ENCODE results near the gene HP. TPM values are rescaled to one million over a fixed set of nuclear protein-coding genes. Genes with fewer than 3 reads are reported as not detected.
A peak's percentile ranks its signal among the peaks of the same experiment; 100 is the strongest.
"Not testable (repeated sequence)": the region's sequence is repeated elsewhere in the genome, so short reads cannot be mapped to it uniquely, and the experiment has no call there.

The HP gene, protein sequence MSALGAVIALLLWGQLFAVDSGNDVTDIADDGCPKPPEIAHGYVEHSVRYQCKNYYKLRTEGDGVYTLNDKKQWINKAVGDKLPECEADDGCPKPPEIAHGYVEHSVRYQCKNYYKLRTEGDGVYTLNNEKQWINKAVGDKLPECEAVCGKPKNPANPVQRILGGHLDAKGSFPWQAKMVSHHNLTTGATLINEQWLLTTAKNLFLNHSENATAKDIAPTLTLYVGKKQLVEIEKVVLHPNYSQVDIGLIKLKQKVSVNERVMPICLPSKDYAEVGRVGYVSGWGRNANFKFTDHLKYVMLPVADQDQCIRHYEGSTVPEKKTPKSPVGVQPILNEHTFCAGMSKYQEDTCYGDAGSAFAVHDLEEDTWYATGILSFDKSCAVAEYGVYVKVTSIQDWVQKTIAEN
- total RNA-seq (1 to 10 TPM in 1 of 4 donors, under 1 TPM in 1, not detected in 2; 0.49 to 3.6 TPM), polyA plus RNA-seq (10 to 100 TPM in 1 of 3 donors, 1 to 10 TPM in 1, under 1 TPM in 1; 0.92 to 11.2 (median 7.2) TPM)

- H3K27ac ChIP-seq; DNase-seq; H3K36me3 ChIP-seq; H3K9me3 ChIP-seq; H3K4me3 ChIP-seq; H3K27me3 ChIP-seq; H3K4me1 ChIP-seq; intact Hi-C loops (cut with DNase I): not testable (repeated sequence)
- WGBS, 2 donors, result 82 to 83% methylated on average over 5 of the region's 5 CpGs
Measured at GRCh38 chr16:72054254-72054847, at the start of gene HP. Gene HP, plus strand, starts transcription at chr16:72054505. Its CDS starts 148 bp downstream, at chr16:72054653.

DNA sequence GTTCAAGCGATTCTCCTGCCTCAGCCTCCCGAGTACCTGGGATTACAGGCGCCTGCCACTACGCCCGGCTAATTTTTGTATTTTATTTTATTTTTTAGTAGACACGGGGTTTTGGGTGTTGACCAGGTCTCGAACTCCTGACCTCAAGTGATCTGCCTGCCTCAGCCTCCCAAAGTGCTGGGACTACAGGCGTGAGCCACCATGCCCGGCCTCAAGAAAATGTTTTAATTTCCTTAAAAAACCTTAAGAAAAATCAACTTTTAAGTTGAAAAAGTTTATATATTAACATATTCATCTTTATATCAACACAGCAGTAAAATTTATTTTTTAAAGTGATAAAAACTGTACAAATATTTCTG is 46.3 kb upstream of the HP start:
- not testable (repeated sequence) for H3K4me1 ChIP-seq, H3K9me3 ChIP-seq, H3K36me3 ChIP-seq, H3K27me3 ChIP-seq
- peak; percentile 22 for DNase-seq
- WGBS, 2 donors, result 55 to 79% methylated on average over 9 of the region's 9 CpGs
- peak overlapping the region in 3 of 4 donors; percentile 57 to 83 (median 81) for H3K4me3 ChIP-seq
- intact Hi-C loops (cut with DNase I), result loop anchor here (1.0 to 10.0 kb wide), 3 partner anchors 85 to 657 kb away; partner anchors contain the start of genes DHX38, IST1 and TXNL4B
- H3K27ac ChIP-seq, result peak overlapping the region; percentile 36 to 66 (median 54)

DNA sequence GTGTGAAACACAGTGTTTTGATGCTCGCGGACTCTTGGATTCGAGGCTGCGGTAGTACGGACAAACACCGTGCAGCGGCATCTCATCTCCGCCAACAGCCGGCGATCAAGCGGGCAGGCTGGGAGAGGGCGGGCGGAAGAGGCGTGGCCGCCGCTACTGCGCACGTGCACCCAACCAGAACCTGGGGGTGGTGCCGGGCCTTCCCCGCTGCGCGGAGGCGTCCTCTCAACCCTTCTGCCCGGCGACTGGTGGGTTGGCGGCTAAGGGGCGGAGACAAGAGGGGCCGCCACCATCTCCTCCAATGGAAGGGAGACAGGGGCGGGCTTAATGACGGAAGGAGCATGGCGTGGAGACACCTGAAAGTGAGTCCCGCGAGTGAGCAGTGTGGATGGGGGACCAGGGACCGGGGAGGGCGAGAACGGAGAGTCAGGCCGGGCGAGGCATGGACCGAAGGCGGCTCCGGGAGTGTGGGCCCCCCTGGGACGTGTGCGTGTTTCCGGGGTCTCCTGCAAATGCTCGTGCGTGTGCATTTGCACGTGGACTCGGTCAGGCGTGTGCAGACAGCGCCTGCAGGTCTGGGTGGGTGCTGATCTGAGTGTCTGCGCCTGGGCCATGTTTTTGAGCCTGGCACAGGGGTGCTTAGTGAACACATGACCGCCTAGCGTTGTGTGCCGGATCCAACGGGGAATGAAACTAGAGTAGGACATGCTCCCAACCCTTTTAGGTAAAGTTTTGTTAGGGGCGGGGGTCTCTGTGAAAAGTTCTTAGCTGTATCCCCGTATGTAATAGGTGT is 45.7 kb upstream of the HP start, which contains the start of gene DHODH:
Gene DHODH, plus strand, starts transcription at position 321 of the 793 bp plus-strand sequence. Its CDS starts 21 bp downstream, at position 342.
- intact Hi-C loops (cut with DNase I), result loop anchor here (1.0 to 10.0 kb wide), 3 partner anchors 85 to 656 kb away; partner anchors contain the start of genes DHX38, IST1 and TXNL4B
- DNase-seq, result peak; percentile 99
- Histone ChIP-seq H3K27me3 (no peaks in the 10 kb centered on the region), H3K36me3 (peaks cover 0 to 10% (median 3%) of the 10 kb centered on the region in 4 donors), H3K4me3 (peak within 1 kb of the TSS; percentile 57 to 83 (median 70)), H3K27ac (peak within 1 kb of the TSS; percentile 52 to 74 (median 64)), H3K9me3 (no peaks in the 10 kb centered on the region), H3K4me1 (peaks cover 0 to 4% (median 2%) of the 10 kb centered on the region in 4 donors)
- TF ChIP-seq POLR2A (IDR thresholded peaks at IDR 0.05), result no peak
- peak in 3 of 4 donors; percentile 50 to 77 (median 68) for TF ChIP-seq POLR2AphosphoS5 (IDR thresholded peaks at IDR 0.05)
- TF ChIP-seq, protein P1, sequence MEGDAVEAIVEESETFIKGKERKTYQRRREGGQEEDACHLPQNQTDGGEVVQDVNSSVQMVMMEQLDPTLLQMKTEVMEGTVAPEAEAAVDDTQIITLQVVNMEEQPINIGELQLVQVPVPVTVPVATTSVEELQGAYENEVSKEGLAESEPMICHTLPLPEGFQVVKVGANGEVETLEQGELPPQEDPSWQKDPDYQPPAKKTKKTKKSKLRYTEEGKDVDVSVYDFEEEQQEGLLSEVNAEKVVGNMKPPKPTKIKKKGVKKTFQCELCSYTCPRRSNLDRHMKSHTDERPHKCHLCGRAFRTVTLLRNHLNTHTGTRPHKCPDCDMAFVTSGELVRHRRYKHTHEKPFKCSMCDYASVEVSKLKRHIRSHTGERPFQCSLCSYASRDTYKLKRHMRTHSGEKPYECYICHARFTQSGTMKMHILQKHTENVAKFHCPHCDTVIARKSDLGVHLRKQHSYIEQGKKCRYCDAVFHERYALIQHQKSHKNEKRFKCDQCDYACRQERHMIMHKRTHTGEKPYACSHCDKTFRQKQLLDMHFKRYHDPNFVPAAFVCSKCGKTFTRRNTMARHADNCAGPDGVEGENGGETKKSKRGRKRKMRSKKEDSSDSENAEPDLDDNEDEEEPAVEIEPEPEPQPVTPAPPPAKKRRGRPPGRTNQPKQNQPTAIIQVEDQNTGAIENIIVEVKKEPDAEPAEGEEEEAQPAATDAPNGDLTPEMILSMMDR (IDR thresholded peaks at IDR 0.05), result no peak
- peak in 1 of 4 donors; percentile 30 for TF ChIP-seq EP300 (IDR thresholded peaks at IDR 0.05)
- 1% methylated on average over 57 of the region's 57 CpGs for WGBS, 2 donors

DNA sequence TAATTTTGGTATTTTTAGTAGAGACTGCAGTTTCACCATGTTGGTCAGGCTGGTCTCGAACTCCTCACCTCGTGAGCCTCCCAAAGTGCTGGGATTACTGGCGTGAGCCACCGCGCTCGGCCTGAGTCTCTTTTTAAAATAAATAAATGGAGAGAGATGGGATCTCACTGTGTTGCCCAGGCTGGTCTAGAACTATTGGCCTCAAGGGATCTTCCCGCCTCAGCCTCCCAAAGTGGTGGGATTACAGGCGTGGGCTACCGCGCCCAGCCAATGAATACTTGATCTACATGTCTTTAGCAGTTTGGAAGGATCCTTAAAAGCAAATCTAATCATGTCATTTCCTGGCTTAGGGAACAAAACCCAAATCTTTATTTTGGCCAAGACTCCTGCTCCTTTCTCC is 44.5 kb upstream of the HP start:
- peak; percentile 41 for DNase-seq
- WGBS, 2 donors, result 96 to 97% methylated on average over 10 of the region's 10 CpGs
- Histone ChIP-seq H3K27ac (no peak overlapping the region), H3K4me1 (peaks cover 0 to 4% (median 2%) of the 10 kb centered on the region in 4 donors), H3K27me3 (no peaks in the 10 kb centered on the region), H3K4me3 (no peak overlapping the region), H3K9me3 (no peaks in the 10 kb centered on the region), H3K36me3 (peaks cover 0 to 14% (median 3%) of the 10 kb centered on the region in 4 donors)
- intact Hi-C loops (cut with DNase I), result loop anchor here (5.0 to 10.0 kb wide), 2 partner anchors 112 to 655 kb away; partner anchors contain the start of gene IST1
- no peak for TF ChIP-seq POLR2A (IDR thresholded peaks at IDR 0.05)
- TF ChIP-seq EP300 (IDR thresholded peaks at IDR 0.05), result no peak
- no peak for TF ChIP-seq POLR2AphosphoS5 (IDR thresholded peaks at IDR 0.05)
- TF ChIP-seq, protein P1 (IDR thresholded peaks at IDR 0.05), result no peak

DNA sequence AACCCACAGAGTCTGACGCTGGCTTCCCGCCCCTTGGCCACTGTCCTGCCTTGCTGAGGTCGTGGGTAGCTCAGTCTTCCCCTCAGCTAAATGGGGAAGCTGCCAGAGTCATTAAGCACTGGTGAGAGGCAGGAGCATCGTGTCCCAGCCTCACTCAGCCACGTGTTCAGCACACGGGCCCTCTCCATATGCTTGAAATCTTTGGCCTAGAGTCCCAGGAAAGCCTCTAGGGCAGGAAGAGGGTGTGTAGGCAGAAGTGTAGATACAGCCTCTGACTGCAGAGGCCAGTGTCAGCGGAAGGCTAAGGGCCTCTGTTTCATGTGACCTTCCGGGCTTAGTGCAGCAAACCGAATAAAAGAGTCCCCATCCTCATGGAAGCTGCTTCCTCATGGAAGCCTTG is 41.7 kb upstream of the HP start:
- 79 to 85% methylated on average over 9 of the region's 9 CpGs for WGBS, 2 donors
- no peak for TF ChIP-seq POLR2AphosphoS5 (IDR thresholded peaks at IDR 0.05)
- TF ChIP-seq, protein P1 (IDR thresholded peaks at IDR 0.05), result no peak
- no peak for TF ChIP-seq EP300 (IDR thresholded peaks at IDR 0.05)
- no peak for TF ChIP-seq POLR2A (IDR thresholded peaks at IDR 0.05)

More for the DNA sequence above, 41.7 kb upstream of the HP start:
- Histone ChIP-seq H3K27me3 (no peaks in the 10 kb centered on the region), H3K36me3 (peaks cover 0 to 37% (median 3%) of the 10 kb centered on the region in 4 donors), H3K27ac (no peak overlapping the region), H3K4me1 (peaks cover 0 to 4% (median 2%) of the 10 kb centered on the region in 4 donors), H3K9me3 (no peaks in the 10 kb centered on the region), H3K4me3 (no peak overlapping the region)
- intact Hi-C loops (cut with DNase I), result no loop called here
- DNase-seq, result peak; percentile 34
